Measurements from ENCODE around the gene NRF1.
"Not testable (repeated sequence)": the region's sequence is repeated elsewhere in the genome, so short reads cannot be mapped to it uniquely, and the experiment has no call there.

NRF1 gene

DNA sequence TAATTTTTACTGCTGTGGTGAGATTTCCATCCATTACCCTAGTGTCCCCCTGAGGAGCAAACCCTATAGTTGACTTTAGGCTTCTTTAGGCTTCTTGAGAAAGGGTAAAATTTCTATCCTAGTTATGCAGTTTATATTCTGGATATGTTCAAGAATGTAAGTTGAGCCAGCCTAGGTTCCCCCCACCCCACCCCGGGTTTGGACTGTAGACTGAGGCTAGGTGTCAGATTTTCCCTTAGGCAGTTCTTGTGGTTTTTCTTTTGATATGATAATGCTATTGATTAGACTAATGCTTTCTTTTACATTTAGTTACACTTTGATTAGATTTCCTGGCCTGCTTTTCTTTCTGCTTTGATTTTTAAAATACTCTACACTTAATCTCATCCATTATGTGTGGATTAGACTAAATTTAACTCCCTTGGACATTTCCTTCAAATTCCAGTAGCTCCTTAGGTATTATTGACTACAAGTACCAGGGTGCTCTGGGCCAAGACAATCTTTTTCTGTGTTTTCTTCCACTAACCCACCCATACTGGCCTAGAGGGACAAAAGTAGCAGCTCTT is 37.7 kb downstream of the NRF1 start:
- no peak for DNase-seq

DNA sequence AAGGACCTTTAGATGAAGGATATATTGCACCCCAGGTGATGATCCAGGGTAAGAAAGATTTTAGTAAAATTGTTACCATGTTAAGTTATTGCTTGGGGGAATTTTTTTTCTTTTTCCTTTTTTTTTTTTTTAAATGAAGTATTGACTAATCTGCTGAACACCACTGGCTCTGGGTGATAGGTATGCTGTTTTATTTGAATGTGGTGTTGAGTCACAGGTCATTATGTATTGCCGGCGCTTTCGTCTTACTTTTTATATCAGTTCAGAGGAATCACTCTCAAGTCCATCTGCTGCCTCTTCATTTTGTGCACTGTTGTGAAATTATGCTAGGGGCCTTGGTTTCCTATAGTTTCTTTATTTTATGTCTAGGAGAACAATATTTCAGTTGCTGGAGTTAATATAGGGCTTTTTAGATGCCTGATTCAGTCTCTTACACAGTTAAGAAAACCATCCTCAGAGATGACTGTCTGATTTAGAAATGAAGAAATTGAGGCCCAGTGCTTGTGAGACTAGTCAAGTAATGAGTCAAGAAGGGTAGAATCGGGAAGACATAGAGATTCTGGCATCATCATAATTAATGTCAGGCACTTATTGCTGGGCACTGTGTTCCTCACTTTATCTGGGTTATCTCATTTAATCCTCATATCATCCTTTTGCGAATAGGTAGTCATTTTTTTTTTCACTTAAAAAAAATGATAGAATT is 38.7 kb downstream of the NRF1 start:
- DNase-seq = no peak

DNA sequence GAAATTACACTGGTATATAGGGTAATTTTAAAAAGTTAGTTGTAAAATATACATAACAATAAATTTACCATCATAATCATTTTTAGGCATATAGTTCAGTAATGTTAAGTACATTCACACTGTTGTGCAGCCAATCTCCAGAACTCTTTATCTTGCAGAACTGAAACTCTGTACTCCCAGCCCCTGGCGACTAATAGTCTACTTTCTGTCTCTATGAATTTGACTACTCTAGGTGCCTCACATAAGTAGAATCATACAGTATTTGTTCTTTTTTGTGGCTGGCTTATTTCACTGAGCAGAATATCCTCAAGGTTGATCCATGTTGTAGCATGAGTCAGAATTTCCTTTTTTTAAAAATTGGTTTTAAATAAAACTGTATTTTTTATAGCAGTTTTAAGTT is 41.4 kb downstream of the NRF1 start:
- no peak for DNase-seq

DNA sequence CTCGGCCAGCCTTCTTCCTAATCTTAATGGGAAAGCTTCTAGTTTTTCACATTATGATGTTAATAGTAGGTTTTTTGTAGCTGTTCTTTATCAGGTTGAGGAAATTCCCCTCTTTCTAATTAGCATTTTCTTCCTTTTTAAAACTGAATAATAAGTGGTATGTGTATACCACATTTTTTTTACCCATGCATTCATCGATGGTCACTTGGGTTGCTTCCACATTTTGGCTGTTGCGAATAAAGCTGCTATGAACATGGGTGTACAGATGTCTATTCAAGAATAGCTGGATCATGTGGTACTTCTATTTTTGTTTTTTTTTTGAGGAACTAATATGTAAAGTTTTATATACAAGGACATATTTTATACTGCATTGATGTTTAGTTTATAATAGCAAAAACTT is 44.3 kb downstream of the NRF1 start:
- DNase-seq = no peak

DNA sequence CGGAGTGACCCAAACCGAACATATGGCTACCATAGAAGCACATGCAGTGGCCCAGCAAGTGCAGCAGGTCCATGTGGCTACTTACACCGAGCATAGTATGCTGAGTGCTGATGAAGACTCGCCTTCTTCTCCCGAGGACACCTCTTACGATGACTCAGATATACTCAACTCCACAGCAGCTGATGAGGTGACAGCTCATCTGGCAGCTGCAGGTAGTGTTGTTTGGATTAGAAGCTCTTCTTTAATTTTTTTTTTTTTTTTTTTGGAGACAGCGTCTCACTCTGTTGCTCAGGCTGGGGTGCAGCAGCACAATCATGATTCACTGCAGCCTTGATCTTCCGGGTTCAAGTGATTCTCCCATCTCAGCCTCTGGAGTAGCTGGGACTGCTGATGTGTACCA is 45.8 kb downstream of the NRF1 start:
- DNase-seq = no peak

DNA sequence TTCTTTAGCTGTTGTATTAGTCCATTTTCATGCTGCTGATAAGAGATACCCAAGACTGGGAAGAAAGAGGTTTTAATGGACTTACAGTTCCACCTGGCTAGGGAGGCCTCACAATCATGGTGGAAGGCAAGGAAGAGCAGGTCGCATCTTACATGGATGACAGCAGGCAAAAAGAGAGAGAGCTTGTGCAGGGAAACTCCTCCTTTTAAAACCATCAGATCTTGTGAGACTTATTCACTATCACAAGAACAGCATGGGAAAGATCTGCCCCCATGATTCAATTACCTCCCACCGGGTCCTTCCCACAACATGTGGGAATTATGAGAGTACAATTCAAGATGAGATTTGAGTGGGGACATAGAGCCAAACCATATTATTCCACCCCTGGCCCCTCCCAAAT is 48.4 kb downstream of the NRF1 start:
- DNase-seq = not testable (repeated sequence)

DNA sequence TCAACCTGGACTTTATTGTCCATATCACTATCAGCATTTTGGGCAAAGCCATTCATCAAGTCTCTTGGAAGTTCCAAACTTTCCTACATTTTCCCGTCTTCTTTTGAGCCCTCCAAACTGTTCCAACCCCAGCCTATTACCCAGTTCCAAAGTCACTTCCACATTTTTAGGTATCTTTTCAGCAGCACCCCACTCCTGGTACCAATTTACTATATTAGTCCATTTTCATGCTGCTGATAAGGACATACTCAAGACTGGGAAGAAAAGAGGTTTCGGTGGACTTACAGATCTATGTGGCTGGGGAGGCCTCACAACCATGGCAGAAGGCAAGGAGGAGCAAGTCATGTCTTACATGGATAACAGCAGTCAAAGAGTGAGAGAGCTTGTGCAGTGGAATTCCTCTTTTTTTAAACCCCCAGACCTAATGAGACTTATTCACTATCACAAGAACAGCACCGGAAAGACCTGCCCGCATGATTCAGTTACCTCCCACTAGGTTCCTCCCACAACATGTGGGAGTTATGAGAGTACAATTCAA is 50.2 kb downstream of the NRF1 start:
- no peak for DNase-seq

DNA sequence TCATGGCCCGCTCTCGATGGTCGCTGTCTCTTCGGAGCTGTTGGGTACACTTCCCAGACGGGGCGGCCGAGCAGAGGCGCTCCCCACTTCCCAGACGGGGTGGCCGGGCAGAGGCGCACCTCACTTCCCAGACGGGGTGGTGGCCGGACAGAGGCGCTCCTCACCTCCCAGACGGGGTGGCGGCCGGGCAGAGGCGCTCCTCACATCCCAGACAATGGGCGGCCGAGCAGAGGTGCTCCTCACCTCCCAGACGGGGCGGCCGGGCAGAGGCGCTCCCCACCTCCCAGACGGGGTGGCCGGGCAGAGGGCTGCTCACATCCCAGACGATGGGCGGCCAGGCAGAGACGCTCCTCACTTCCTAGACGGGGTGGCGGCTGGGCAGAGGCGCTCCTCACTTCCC is 51.7 kb downstream of the NRF1 start:
- not testable (repeated sequence) for DNase-seq

DNA sequence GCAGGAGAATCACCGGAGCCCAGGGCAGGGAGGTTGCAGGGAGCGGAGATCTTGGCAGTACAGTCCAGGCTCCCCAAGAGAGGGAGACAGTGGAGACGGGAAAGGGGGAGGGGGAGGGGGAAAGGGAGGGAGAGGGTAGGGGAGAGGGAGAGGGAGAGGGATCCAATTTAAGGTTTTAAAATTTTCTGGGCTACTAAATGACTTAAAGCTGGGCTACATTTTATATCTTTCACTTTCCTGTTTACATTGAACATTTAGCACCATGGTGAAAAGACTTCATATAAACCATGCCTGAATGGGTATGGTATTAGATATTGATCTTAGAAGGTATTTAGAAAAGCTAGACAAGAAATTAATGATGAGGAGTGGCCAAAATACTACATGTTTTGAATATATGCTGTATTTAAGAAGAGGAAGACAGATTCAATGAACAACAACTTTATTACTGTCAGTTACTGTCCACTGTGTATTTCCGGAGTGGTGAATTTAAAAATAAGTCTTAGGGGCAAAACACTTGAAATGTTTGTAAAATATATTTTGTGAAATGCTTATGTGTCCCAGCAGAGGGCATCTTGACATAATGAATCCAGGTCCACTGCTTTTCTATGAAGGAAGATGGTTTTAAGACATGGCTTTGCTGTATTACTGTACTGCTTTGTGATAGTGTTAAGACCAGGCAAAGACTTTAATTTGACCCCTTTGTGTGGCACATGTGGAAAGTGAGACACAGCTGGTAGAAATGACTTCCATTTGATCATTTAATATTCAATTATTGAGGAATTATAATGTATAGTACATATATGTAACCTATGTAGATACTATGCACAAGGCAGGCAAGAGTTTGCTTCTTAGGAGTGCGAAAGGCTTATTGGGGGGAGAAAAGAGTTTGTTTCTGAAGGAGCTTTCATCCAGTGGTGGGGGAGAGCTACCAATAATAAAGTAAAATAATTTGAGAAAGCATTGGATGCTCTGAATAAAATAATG is 52.8 kb downstream of the NRF1 start:
- DNase-seq = no peak

DNA sequence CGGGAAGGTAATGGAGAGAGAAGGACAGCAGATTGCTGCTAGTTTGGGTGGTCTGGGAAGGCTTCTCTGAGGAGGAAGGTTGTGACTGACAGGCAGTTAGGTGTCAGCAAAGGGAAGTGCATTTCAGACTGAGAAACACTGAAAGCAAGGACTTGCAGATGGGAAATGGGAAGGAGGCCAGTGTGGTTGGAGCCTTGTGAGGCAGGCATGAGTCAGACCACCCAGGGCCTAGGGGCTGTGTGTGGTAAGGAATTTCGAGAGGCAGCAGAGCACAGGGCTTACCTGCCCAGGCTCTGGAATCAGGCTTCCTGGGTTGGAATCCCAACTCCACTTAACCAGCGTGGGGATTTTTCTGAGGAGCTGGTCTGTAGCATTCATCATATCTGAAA is 53.5 kb downstream of the NRF1 start:
- no peak for DNase-seq

DNA sequence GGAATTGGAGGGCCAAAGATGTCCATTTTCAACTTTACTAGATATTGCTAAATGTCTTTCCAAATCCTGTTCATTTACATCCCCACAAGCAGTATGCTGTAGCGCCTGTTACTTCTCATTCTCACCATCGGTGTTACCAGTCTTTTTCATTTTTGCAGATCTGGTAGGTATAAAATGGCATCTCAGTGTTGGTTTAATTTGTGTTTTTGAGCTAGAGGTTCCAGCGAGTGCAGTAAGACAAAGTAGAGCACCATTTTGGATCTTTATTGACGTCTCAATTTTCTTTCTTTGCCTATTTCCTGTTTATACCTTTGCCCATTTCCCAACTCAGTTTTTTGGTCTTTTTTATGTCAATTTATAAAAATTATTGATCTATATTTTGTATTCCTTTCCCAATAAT is 55.6 kb downstream of the NRF1 start:
- no peak for DNase-seq

DNA sequence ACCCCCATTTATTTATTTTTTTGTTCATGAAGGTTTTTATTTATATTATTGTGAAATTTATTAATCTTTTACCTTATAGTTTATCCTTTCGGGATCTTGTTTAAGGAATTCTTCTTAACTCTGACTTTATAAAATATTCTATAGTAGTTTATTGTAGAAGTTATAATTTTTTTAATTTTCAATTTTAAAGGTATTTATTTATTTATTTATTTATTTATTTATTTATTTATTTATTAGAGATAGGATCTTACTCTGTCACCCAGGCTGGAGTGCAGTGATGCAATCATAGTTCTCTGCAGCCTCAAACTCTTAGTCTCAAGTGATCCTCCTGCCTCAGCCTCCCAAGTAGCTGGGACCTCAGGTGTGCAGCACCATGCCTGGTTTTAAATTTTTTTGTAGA is 56.0 kb downstream of the NRF1 start:
- DNase-seq = no peak

DNA sequence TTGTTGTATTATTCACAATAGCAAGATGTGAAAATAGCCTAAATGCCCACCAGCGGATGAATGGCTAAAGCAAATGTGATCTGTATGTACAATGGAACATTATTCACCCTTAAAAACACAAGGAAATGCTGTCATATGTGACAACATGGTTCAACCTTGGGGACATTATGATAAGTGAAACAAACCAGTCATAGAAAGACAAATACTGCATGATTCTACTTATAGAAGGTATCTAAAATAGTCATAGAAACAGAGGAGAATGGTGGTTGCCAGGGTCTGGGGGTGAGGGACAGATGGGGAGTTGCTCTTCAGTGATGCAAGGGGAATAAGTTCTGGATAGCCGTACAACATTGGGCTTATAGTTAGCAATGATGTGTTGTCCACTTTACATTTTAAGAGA is 58.4 kb downstream of the NRF1 start:
- no peak for DNase-seq

DNA sequence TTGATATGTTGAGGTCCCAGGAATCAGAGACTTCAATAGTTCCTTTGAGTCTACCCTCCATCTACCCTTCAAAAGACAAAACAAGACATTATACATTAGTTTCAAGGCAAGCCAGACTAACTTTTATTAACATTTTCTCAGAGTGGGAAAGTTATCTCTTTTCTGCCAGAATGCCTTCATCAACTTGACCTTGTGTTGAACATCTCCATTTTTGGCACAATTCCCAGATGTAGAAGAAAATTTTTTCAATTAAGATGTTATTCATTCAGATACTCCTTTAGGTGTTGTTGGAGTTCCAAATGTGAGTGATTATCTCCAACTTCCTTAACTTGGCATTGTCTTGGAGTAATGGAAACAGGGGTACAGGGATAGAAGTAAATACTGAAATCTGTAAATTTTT is 59.1 kb downstream of the NRF1 start:
- DNase-seq = no peak

DNA sequence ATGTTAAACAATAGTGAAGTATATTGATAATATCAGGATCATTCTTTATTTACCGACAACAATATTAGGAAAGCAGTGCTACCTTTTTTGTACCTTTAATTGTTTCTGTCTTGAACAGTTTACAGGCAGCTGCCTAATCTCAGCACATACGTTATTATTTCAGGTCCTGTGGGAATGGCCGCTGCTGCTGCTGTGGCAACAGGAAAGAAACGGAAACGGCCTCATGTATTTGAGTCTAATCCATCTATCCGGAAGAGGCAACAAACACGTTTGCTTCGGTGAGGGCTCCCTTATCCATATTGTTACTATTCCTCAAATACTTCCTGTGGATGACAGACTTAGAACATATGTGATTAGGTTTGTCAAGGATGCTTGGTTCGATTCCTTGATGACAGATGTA is 59.7 kb downstream of the NRF1 start:
- no peak for DNase-seq

DNA sequence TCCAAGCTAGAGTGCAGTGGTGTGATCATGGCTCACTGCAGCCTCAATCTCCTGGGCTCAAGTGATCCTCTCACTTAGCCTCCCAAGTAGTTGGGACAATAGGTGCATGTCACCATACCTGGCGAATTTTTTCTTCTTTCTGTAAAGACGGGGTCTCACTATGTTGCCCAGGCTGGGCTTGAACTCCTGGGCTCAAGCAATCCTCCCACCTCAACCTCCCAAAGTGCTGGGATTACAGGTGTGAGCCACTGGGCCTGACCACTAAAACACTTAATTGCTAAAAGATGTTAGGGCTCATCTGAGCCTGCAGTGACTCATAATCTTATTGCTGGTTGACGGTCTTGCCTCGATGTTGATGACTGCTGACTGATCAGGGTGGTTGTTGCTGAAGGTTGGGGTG is 63.0 kb downstream of the NRF1 start:
- DNase-seq = not testable (repeated sequence)

DNA sequence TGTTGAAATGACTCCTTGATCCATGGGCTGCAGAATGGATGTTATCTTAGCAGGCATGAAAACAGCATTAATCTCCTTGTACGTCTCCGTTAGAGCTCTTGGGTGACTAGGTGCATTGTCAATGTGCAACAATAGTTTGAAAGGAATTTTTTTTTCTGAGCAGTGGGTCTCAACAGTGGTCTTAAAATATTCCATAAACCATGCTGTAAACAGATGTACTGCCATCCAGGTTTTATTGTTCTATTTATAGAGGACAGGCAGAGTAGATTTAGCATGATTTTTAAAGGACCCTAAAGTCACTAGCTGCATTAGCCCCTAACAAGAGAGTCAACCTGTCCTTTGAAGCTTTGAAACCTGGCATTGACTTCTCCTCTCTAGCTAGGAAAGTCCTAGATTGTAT is 64.0 kb downstream of the NRF1 start:
- DNase-seq = no peak

DNA sequence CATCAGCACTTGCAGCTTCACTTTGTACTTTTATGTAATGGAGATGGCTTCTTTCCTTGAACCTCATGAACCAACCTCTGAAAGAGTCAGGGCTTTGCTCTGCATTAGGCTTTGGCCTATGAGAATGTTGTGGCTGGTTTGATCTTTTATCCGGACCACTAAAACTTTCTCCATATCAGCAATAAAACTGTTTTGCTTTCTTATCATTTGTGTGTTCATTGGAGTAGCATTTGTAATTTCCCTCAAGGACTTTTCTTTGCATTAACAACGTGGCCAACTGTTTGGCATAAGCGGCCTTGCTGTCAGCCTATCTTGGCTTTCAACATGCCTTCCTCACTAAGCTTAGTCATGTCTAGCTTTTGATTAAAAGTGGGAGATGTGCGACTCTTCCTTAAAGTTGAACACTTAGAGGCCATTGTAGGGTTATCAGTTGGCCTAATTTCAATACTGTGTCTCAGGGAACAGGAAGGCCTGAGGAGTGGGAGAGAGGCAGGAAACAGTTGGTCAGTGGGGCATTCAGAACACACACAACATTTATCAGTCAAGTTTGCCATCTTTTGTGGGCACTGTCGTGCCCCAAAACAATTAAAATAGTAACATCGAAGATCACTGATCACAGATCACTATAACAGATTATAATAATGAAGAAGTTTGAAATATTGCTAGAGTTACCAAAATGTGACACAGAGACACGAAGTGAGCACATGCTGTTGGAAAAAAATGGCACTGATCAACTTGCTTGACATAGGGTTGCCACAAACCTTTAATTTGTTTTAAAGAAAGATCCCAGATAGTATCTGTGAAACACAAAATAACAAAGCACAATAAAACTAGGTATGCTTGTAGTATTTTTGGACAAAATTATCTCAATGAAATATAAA is 64.7 kb downstream of the NRF1 start:
- no peak for DNase-seq

DNA sequence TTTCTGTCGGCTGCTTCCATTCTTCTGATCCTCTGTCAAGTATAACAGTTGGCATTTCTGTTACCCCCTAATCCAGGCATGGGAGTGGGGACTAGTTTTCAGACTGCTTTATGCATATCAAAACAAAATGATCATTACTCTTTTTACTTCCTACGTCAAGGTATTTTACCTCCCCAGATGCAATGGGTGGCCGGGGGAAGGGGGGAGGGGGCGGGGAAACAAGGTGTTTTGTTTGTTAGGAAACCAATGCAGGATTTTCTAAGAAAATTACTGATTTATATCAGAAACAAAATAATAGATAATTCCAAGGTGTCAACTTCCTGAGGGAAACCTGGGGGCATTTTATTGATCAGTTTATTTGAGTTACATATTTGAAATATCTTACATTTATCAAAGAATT is 66.3 kb downstream of the NRF1 start:
- DNase-seq = no peak

DNA sequence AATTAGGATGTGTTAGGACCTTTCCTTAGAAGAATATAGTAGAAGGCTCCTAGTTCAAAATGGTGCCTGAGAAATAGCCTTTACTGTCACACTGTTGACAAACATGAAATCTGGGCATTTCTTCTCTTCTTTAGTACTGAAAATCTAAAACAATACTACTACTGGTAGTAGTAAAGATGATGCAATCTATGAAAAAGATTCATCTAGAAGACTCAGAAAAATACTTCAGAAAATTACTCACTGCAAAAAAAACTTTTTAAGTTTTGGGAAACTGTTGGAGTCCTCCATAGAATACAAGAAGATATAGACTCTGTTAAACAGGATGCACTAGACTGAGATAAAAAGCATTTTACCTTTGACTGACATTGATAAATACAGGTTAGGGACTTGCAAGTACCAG is 67.1 kb downstream of the NRF1 start:
- DNase-seq = no peak

DNA sequence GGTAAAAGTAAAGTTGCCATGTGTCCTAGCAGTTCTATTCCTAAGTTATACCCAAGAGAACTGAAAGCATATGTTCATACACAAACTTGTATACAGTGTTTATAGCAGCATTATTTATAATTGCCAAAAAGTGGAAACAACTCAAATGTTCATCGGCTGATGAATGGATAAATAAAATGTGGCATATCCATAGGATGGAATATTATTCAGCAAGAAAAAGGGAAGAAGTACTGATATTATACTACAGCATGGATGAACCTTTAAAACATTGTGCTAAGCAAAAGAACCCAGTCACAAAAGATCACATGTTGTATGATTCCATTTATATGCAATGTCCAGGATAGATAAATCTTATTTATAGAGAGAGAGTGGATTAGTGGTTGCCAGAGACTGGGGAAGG is 68.9 kb downstream of the NRF1 start:
- DNase-seq = no peak

DNA sequence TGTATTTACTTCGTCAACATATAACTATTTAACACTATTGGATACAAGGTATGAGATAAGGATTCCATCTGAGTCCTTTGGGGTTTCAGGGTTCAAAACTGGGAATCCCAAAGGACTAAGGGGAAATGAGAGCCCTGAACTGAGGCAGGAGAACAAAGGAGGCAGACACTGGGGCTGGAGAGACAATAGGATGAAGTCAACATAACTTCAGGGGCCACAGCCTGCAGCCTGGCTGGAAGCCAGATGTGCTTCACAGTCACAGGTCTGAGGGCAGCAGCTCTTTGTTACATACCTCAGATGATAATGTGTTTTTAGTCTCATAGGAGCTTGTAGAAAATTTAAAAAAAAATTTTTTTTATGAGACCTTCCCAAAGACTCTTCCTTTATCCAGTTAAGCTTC is 73.3 kb downstream of the NRF1 start:
- no peak for DNase-seq

DNA sequence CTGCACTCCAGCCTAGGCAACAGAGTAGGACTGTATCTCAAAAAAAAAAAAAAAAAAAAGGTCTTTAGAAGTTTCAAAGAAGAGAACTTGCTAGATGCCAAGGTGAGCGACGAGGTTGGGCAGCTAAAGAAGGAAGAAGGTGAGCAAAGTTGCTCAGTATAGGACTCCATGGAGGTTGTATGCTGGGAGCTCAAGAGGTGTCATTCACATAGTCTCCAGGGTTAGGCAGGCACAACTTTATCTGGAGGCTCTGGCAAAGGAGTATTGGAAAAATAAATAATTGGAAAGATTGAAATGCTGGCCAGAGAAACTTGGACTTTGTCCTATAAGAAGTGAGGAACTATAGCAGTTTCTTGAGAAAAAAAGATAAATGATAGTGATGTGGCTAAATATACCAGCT is 74.5 kb downstream of the NRF1 start:
- no peak for DNase-seq
